Measurements from ENCODE around the gene DNPH1.

- no peak for TF ChIP-seq CTCF (IDR thresholded peaks at IDR 0.05)
- TF ChIP-seq POLR2A (IDR thresholded peaks at IDR 0.05): no peak
These were observed 9.5 kb downstream of the DNPH1 start for GRCh38 chr6:43219814-43220213.

Measured in body of pancreas (tissue), 4 donors.